Mesodermal cell (in vitro differentiated cells): ENCODE measurements around the gene FCGR1A. TPM values are rescaled to one million over a fixed set of nuclear protein-coding genes. Genes with fewer than 3 reads are reported as not detected.
A peak's percentile ranks its signal among the peaks of the same experiment; 100 is the strongest.
"Not testable (repeated sequence)": the region's sequence is repeated elsewhere in the genome, so short reads cannot be mapped to it uniquely, and the experiment has no call there.

ENCODE experiments used
- H3K27ac ChIP-seq: 2 replicates; pipeline ENCODE4 v1.7.0; 2013; ENCODE audit warnings: mild to moderate bottlenecking, low read depth, low read length, moderate library complexity; ENCODE audit not compliant: severe bottlenecking
- H3K36me3 ChIP-seq: 2 replicates; pipeline ENCODE4 v1.7.1; 2013; ENCODE audit warnings: mild to moderate bottlenecking, low read length, moderate library complexity; ENCODE audit not compliant: control insufficient read depth, insufficient read depth
- H3K4me1 ChIP-seq: one replicate; pipeline ENCODE4 v1.7.1; 2013; ENCODE audit warnings: mild to moderate bottlenecking, low read length; ENCODE audit not compliant: insufficient read depth, control insufficient read depth, poor library complexity, severe bottlenecking
- H3K4me3 ChIP-seq: 2 replicates; pipeline ENCODE4 v1.7.0; 2013; ENCODE audit warnings: low read length, control low read depth, mild to moderate bottlenecking; ENCODE audit not compliant: insufficient read depth, poor library complexity, severe bottlenecking; ENCODE audit errors: extremely low read depth
- H3K9me3 ChIP-seq: 2 replicates; pipeline ENCODE4 v1.7.1; 2013; ENCODE audit warnings: mild to moderate bottlenecking, low read length, moderate library complexity; ENCODE audit not compliant: control insufficient read depth
- WGBS, 2 experiments: methylation state at CpG; one replicate each; pipeline ENCODE4 v1.1.5; 2013; ENCODE audit warnings: missing lambda C conversion rate in 2 of 2; ENCODE audit not compliant: insufficient coverage in 2 of 2; 5-methylcytosine and 5-hydroxymethylcytosine counted together
- polyA plus RNA-seq, 2 experiments: library from polyadenylated mRNA; stranded (reverse); fragments of 50-300 nt; gene quantifications; one replicate each; pipeline ENCODE4 v1.2.3, GENCODE V29; 2013

Gene FCGR1A
- polyA plus RNA-seq (2013, experiment 1 of 2) = not detected
- not detected for polyA plus RNA-seq (2013, experiment 2 of 2)

DNA sequence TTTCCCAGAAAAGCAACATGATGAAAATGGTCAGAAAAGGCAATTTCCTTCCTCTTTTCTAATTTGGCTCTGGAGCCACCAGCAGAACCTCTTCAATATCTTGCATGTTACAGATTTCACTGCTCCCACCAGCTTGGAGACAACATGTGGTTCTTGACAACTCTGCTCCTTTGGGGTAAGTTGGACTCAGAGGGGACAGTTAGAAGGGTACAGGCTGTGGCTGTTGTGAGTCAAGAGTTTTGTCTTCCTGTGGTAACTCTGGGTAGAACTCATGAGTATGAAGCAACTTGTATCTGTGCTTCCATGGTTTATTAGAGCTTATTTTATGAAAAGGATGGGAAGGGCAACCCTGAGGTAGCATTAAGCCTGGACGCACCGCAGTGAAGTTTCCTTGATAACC lies at the start of gene FCGR1A:
Gene FCGR1A, plus strand, starts transcription at position 95 of the 400 bp plus-strand sequence. Its CDS starts 50 bp downstream, at position 145.
- not testable (repeated sequence) for H3K4me3 ChIP-seq, H3K27ac ChIP-seq, H3K36me3 ChIP-seq, H3K9me3 ChIP-seq, H3K4me1 ChIP-seq
- WGBS, 2 experiments = no CpG with 5 or more reads among the region's 2 CpGs

- not testable (repeated sequence) for H3K36me3 ChIP-seq, H3K9me3 ChIP-seq, H3K27ac ChIP-seq, H3K4me1 ChIP-seq, H3K4me3 ChIP-seq
- no CpG with 5 or more reads among the region's 2 CpGs for WGBS, 2 experiments
These were observed 49.7 kb upstream of the FCGR1A start for GRCh38 chr1:149732781-149733180.

DNA sequence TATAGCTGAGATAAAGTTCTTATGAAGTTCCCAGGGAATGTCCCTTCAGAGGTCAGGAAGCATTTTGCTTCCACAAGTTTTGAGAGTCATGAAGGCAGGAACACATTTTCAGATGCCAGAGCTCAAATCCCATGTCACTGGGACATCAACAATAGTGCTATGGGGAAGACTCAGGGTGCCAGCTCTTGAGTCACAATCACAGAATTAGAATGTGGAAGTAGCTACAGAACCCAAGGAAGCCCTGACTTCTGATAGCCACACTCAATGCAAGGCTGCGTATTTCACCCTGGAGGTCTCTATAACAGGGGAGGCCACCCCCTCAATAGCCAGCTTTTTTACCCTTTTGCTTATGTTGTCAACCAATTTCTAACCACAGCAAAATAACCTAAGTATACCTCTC lies 47.8 kb upstream of the FCGR1A start:
- not testable (repeated sequence) for H3K9me3 ChIP-seq, H3K36me3 ChIP-seq, H3K4me3 ChIP-seq, H3K4me1 ChIP-seq, H3K27ac ChIP-seq
- WGBS, 2 experiments = no CpG with 5 or more reads among the region's 1 CpG

- H3K4me3 ChIP-seq = peak overlapping the region; percentile 11
These were observed 42.3 kb upstream of the FCGR1A start for GRCh38 chr1:149740148-149740581.

DNA sequence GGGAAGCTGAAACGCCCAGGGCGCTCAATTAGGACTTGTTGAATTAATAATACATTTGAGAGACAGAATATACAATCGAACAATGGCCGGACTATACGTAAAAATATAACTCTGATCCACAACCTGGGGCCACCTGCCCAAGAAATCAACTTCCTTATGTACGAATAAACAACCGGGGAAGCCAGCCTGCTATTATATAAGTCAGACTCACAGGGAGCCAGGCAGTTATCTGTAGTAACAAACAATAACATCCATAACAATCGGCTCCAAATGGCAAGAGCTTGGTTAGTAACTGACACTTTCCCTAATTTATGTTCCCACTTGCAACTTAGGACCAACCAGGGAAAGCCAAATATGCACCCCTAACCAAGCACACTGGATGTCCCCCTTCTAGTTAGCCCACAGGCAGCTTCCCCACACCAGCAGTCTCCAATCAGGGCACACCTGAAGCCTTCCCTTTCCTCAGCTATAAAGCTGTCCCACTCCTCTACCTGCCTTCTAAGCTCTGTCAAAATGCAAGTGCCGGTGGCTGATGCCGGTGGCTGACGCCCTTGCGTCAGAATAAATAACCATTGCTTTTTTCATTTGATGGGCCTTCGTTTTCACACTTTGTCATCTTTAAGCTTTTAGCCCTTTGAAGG lies 41.8 kb upstream of the FCGR1A start:
- H3K36me3 ChIP-seq, H3K9me3 ChIP-seq, H3K27ac ChIP-seq, H3K4me1 ChIP-seq: not testable (repeated sequence)
- peak overlapping the region; percentile 11 for H3K4me3 ChIP-seq
- WGBS, 2 experiments = no CpG with 5 or more reads among the region's 13 CpGs

More at GRCh38 chr1:149740148-149740581, 42.3 kb upstream of the FCGR1A start:
- WGBS, 2 experiments = 18 to 49% methylated on average over 4 to 5 of the region's 26 CpGs
- H3K27ac ChIP-seq, H3K9me3 ChIP-seq, H3K4me1 ChIP-seq, H3K36me3 ChIP-seq: not testable (repeated sequence)

GRCh38 chr1:149741914-149742313 lies 40.6 kb upstream of the FCGR1A start:
- not testable (repeated sequence) for H3K36me3 ChIP-seq, H3K27ac ChIP-seq, H3K4me3 ChIP-seq, H3K9me3 ChIP-seq, H3K4me1 ChIP-seq
- no CpG with 5 or more reads among the region's 5 CpGs for WGBS, 2 experiments

DNA sequence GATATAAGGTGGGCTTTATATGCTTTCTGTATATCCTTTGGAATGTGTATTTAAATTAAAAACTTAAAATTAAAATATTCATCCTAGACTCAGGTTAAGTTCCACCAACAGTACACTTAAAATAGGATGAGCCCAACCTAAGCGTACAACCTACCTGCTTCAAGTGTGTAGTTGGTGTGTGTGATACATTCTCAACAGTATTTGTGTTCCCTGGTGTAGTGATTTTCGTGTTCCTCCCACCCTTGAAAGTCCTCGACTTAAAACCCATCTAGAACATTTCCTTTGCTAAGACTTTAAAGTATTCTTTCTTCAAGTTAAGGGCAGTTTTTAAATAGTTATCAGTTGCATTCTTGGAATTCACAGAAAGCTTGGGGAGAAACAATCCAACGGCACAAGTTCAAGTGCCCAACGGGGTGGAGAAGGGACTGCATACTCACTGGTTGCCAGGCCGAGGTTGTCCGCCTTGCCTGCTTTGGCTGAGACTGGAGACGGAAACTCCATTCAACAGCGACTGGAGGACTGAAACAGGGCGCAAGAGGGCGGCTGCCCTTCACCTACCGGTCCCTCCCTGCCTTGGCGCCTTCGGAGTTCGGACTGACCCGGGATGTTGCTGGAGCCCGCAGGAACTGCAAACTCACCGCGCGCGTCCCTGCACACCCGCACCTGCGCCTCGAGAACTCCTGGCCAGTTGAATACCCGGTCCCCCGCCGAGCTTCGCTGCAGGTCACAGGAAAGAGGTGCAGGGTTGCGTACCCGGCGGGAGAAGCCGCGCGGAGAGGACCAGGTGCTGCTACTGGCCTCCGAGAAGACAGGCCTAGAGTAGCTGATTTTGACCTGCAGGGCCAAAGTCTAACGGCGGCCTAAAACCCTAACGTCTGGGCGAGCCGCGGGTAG lies 35.8 kb upstream of the FCGR1A start:
- H3K36me3 ChIP-seq, H3K4me1 ChIP-seq, H3K4me3 ChIP-seq, H3K27ac ChIP-seq, H3K9me3 ChIP-seq: not testable (repeated sequence)
- 29 to 41% methylated on average over 14 to 15 of the region's 41 CpGs for WGBS, 2 experiments

- H3K36me3 ChIP-seq, H3K4me3 ChIP-seq, H3K9me3 ChIP-seq, H3K4me1 ChIP-seq, H3K27ac ChIP-seq: not testable (repeated sequence)
- WGBS, 2 experiments = 22 to 46% methylated on average over 3 to 5 of the region's 40 CpGs
These were observed 34.9 kb upstream of the FCGR1A start for GRCh38 chr1:149747359-149748143.

DNA sequence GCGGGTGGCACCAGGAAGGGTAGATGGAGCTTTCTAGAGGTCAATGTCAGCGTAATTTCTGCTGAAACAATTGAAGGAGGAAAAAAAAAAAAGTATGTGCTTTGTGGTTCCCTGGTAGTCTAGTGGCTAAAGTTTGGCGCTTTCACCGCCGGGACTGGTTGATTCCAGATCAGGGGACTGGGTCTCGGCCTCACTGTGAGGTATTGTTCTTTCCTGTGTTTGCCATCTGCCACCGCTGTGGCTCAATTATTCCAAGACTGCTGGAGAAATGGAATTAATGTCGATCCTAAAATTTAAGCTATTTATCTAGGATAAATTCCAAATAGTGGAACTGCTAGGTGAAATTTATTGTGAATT lies 34.4 kb upstream of the FCGR1A start:
- not testable (repeated sequence) for H3K36me3 ChIP-seq, H3K9me3 ChIP-seq, H3K4me1 ChIP-seq, H3K27ac ChIP-seq, H3K4me3 ChIP-seq
- WGBS, 2 experiments = 32 to 53% methylated on average over 4 of the region's 8 CpGs

GRCh38 chr1:149750562-149750961 lies 31.9 kb upstream of the FCGR1A start:
- WGBS, 2 experiments = 60% methylated on average over 1 of the region's 2 CpGs; no CpG with 5 or more reads in 1 of the 2 experiments
- not testable (repeated sequence) for H3K4me1 ChIP-seq, H3K27ac ChIP-seq, H3K36me3 ChIP-seq, H3K4me3 ChIP-seq, H3K9me3 ChIP-seq
